ENCODE results near the gene JPH2.

JPH2 gene

DNA sequence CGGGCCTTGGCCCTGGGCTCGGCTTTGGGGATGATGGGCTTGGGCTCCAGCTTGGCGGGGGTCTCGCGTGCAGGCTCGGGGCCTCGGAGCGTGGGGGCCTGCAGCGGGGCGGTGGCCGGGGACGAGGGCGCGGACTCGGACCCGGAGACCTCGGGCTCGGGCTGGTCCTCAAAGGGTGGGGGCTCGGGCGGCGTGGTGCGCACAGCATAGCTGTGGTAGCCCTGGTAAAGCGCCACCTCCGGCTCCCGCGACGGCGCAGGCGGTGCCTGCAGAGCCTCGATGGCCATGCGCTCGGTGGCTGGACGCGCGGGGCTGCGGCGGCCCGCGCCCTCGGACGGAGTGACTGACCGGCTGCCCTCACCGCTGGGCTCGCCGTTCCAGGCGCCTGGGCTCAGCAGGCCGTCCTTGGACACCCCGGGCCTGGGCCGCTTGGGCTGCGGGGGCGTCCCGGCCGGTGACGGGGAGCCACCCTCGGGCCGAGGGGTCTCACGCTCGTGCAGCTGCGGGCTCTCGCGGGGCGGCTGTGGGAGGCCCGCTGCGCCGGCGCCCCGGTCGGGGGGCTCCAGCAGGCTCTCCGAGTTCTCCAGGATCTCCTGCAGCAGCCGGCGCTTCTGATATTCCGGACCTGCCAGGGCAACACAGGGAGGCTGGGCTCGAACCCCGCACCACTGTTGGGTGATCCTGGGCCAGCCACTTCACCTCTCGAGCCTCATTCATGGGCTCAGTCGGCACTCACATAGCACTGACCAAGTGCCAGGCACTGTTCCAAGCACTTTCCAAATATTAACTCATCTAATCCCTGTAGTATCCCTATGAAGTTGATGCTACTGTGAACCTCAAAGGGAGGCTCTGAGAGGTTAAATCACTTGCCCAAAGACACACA, 71.0 kb downstream of the JPH2 start:
- peak overlapping the region in 6 of 11 experiments; percentile 15 to 69 (median 31); a peak in 6 of 22 replicates for H3K4me2 ChIP-seq

DNA sequence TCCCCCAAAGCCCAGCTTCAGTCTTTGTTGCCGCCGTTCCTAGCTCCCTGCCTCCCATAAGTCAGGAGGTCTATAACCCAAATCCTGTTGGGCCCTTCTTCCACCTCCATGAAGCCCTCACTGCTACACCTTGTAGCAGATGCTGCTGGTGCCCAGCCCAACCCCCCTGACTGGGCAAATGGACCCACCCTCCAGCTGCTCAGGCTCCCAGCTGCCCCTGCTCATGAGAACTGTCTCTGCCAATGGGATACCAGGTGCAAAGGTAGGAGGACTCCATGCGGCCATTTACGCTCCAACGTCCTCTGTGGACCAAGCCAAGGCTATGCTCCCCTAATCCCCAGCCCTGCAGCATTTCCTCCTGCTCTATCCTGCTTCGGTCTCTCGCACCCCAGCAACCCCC, 71.8 kb downstream of the JPH2 start:
- Histone ChIP-seq H3K4me2 (peak overlapping the region in 8 of 11 experiments; percentile 25 to 69 (median 53); a peak in 17 of 22 replicates), H3K4me1 (peaks cover 5 to 54% (median 43%) of the 10 kb centered on the region in 10 experiments; a peak in 18 of 20 replicates), H3K4me3 (no peak overlapping the region), H3K9me3 (replicated peaks in 1 of 11) (no peaks in the 10 kb centered on the region), H4K20me1 (no peaks in the 10 kb centered on the region), H3K9ac (0 out of 22 replicates have a peak overlapping the region, but pooled peaks of 1 of the 11 experiments have one; percentile 24), H3K27me3 (peaks cover 6 to 14% (median 10%) of the 10 kb centered on the region in 11 experiments; a peak in 19 of 22 replicates), H3K27ac (no peak overlapping the region), H3K36me3 (peaks cover 0 to 19% (median 0%) of the 10 kb centered on the region in 11 experiments; a peak in 2 of 22 replicates)
- TF ChIP-seq Cebpa-rat (IDR thresholded peaks at IDR 0.05): no peak

More for the DNA sequence above, 71.0 kb downstream of the JPH2 start:
- Histone ChIP-seq H3K9ac (peak overlapping the region in 2 of 11 experiments; percentile 0 to 31; a peak in 1 of 22 replicates), H3K27ac (no peak overlapping the region), H3K4me1 (peaks cover 5 to 54% (median 43%) of the 10 kb centered on the region in 10 experiments; a peak in 18 of 20 replicates), H3K9me3 (replicated peaks in 1 of 11) (no peaks in the 10 kb centered on the region), H3K27me3 (peaks cover 6 to 14% (median 10%) of the 10 kb centered on the region in 11 experiments; a peak in 19 of 22 replicates), H3K36me3 (peaks cover 0 to 19% (median 0%) of the 10 kb centered on the region in 11 experiments; a peak in 2 of 22 replicates), H4K20me1 (no peaks in the 10 kb centered on the region), H3K4me3 (no peak overlapping the region)
- no peak for TF ChIP-seq Cebpa-rat (IDR thresholded peaks at IDR 0.05)

DNA sequence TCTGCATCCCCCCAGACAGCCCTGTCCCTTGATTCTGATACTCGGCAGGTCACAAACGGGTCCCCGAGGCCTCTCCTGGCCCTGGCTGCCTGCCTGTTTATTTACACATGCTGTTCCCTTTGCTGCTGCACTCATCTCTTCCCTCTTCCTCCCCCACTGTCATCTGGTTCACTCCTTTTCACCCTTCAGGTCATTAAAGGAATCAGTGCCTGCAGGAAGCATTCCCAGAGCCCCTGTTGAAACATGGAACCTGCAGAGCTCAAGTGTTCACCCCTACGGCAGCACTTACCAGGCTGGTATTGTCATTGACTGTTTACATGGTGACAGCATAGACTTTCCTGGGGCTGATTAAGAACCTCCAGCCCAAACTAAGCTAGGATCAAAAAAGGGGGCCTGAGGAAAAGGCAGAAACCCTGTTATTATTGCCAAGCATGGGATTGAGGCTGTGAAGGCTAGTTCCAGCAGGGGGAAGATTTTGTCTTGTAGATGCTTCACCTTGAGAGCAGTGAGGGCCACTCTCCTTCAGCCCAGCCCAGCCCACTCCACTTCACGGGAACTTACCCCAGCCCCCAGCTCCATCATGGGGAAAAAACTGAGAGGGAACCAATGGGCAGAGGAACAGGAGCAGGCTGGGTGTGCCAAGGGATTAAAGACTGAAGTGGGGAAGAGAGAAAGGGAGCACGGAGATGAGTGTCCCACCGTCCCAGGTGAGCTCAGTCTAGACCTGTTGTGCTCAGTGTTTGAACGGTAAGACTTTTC, 73.2 kb downstream of the JPH2 start:
- Histone ChIP-seq H3K4me3 (no peak overlapping the region), H3K4me2 (peak overlapping the region in 2 of 11 experiments; percentile 49 to 69; a peak in 1 of 22 replicates), H3K9ac (no peak overlapping the region), H3K36me3 (peaks cover 0 to 19% (median 0%) of the 10 kb centered on the region in 11 experiments; a peak in 2 of 22 replicates), H3K27ac (no peak overlapping the region), H3K9me3 (replicated peaks in 1 of 11) (peaks cover 0 to 7% (median 4%) of the 10 kb centered on the region in 11 experiments; a peak in 18 of 22 replicates), H4K20me1 (no peaks in the 10 kb centered on the region), H3K27me3 (peaks cover 6 to 14% (median 10%) of the 10 kb centered on the region in 11 experiments; a peak in 19 of 22 replicates), H3K4me1 (peaks cover 5 to 54% (median 43%) of the 10 kb centered on the region in 10 experiments; a peak in 18 of 20 replicates)
- TF ChIP-seq Cebpa-rat (IDR thresholded peaks at IDR 0.05): no peak

DNA sequence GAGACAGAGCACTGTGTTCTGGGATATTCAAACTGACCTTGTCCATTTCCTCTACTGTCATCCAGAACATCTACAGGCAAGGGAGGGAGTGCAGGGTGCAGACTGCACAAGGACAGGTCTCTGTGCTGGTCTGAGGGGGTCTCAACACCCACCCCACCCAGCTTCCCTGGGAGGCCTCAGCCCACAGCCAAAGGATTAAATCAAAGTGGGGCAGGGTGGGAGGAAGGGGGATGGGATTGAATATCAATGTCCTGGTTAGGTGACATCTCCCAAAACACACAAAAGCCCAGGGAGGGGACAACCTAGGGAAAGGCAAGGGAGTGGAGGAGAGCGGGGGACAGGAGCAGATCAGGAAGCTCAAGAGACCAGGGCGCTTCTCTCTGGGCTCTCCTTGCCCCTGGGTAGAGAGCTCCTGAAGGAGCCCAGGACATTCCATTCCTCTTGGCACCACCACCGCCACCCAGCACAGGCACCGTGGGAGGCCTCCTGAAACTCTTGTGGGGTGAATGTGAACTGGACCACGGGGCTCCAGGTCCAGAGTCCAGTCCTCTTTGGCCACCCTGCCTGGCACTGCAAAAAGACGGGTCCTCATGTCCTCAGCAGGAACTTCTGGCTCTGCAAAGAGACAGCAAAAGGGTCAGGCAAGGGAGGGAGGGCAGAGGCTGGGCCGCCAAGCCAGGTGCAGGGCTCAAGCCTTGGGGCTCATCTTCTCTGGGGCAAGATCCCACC, 73.9 kb downstream of the JPH2 start:
- H3K4me1 ChIP-seq: peaks cover 5 to 52% (median 38%) of the 10 kb centered on the region in 10 experiments; a peak in 18 of 20 replicates
- no peak overlapping the region for H3K27ac ChIP-seq
- TF ChIP-seq Cebpa-rat (IDR thresholded peaks at IDR 0.05): no peak
- H4K20me1 ChIP-seq: no peaks in the 10 kb centered on the region
- H3K27me3 ChIP-seq: peaks cover 6 to 14% (median 10%) of the 10 kb centered on the region in 11 experiments; a peak in 19 of 22 replicates
- peaks cover 5 to 14% (median 11%) of the 10 kb centered on the region in 11 experiments for H3K9me3 ChIP-seq (replicated peaks in 1 of 11)
- H3K4me3 ChIP-seq: no peak overlapping the region
- H3K36me3 ChIP-seq: peaks cover 0 to 19% (median 0%) of the 10 kb centered on the region in 11 experiments; a peak in 3 of 22 replicates
- no peak overlapping the region for H3K9ac ChIP-seq
- peak overlapping the region in 5 of 11 experiments; percentile 20 to 51 (median 46); a peak in 4 of 22 replicates for H3K4me2 ChIP-seq

GRCh38 chr20:44112456-44112855, 74.5 kb downstream of the JPH2 start:
- peaks cover 11 to 20% (median 17%) of the 10 kb centered on the region in 11 experiments for H3K9me3 ChIP-seq (replicated peaks in 1 of 11)
- peaks cover 4 to 46% (median 32%) of the 10 kb centered on the region in 10 experiments; a peak in 18 of 20 replicates for H3K4me1 ChIP-seq
- H3K27ac ChIP-seq: no peak overlapping the region
- peaks cover 6 to 14% (median 10%) of the 10 kb centered on the region in 11 experiments; a peak in 19 of 22 replicates for H3K27me3 ChIP-seq
- H3K9ac ChIP-seq: peak overlapping the region in 1 of 11 experiments; percentile 18; a peak in 1 of 22 replicates
- peak overlapping the region in 9 of 11 experiments; percentile 9 to 51 (median 33); a peak in 14 of 22 replicates for H3K4me2 ChIP-seq
- H3K4me3 ChIP-seq: no peak overlapping the region
- TF ChIP-seq Cebpa-rat (IDR thresholded peaks at IDR 0.05): no peak
- peaks cover 0 to 15% (median 0%) of the 10 kb centered on the region in 11 experiments; a peak in 3 of 22 replicates for H3K36me3 ChIP-seq
- no peaks in the 10 kb centered on the region for H4K20me1 ChIP-seq

GRCh38 chr20:44111712-44112335, 75.2 kb downstream of the JPH2 start:
- peaks cover 0 to 39% (median 26%) of the 10 kb centered on the region in 10 experiments; a peak in 17 of 20 replicates for H3K4me1 ChIP-seq
- H3K27me3 ChIP-seq: peaks cover 6 to 14% (median 10%) of the 10 kb centered on the region in 11 experiments; a peak in 19 of 22 replicates
- H3K4me3 ChIP-seq: no peak overlapping the region
- no peaks in the 10 kb centered on the region for H4K20me1 ChIP-seq
- peak overlapping the region in 9 of 11 experiments; percentile 9 to 51 (median 33); a peak in 15 of 22 replicates for H3K4me2 ChIP-seq
- no peak for TF ChIP-seq Cebpa-rat (IDR thresholded peaks at IDR 0.05)
- H3K9me3 ChIP-seq (replicated peaks in 1 of 11): peaks cover 15 to 25% (median 23%) of the 10 kb centered on the region in 11 experiments
- H3K9ac ChIP-seq: peak overlapping the region in 1 of 11 experiments; percentile 18; a peak in 1 of 22 replicates
- no peak overlapping the region for H3K27ac ChIP-seq
- H3K36me3 ChIP-seq: peaks cover 0 to 15% (median 0%) of the 10 kb centered on the region in 11 experiments; a peak in 3 of 22 replicates

DNA sequence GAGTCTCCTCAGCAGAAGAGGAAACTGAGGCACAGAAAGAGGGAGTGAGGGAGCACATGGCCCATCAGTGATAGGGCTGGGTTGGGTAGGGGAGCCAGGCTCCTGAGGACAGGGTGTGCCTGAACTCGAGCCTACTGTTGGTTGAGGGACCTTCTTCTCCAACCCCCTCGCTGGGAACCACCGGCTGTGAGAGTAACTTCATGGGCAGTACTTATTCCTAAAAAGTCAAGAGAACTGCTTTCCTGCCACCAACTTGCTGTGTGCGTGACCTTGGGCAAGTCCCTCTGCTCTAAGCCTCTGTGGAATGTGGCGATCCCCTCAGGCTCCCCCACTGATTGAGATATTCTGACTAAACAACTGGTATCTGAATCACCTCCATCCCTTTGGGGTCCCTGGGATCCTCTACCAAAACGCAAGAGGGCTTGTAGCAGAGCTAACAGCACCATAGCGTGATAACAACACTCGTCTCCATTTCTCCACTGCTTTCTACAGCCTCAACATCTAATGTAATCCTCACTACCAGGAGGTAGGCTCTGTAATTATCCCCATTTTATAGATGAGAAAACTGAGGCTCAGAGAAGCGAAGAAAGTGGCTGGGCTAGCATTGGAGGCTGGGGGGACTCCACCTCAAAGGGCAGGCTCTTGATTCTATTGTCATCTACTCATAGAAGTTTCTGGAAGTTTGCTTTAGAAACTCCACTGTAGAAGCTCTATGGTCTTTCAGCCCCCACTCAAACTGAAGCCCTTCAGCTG, 76.0 kb downstream of the JPH2 start:
- no peaks in the 10 kb centered on the region for H4K20me1 ChIP-seq

More for the DNA sequence above, 76.0 kb downstream of the JPH2 start:
- no peak overlapping the region for H3K27ac ChIP-seq
- no peak overlapping the region for H3K4me3 ChIP-seq
- peaks cover 2 to 9% (median 5%) of the 10 kb centered on the region in 11 experiments; a peak in 19 of 22 replicates for H3K27me3 ChIP-seq
- peaks cover 0 to 33% (median 25%) of the 10 kb centered on the region in 10 experiments; a peak in 17 of 20 replicates for H3K4me1 ChIP-seq
- H3K9ac ChIP-seq: no peak overlapping the region
- peaks cover 15 to 29% (median 23%) of the 10 kb centered on the region in 11 experiments for H3K9me3 ChIP-seq (replicated peaks in 1 of 11)
- TF ChIP-seq Cebpa-rat (IDR thresholded peaks at IDR 0.05): no peak
- no peak overlapping the region for H3K4me2 ChIP-seq
- peaks cover 0 to 12% (median 0%) of the 10 kb centered on the region in 11 experiments; a peak in 3 of 22 replicates for H3K36me3 ChIP-seq

Measured in BLaER1 treated with 17β-estradiol and CSF1 and Interleukin-3, amounts not matched to agents 10 nM and 100 nM (cell line).